GM12875 (cell line): ENCODE data around the gene TPSG1.
"Not testable (repeated sequence)": the region's sequence is repeated elsewhere in the genome, so short reads cannot be mapped to it uniquely, and the experiment has no call there.

ENCODE experiments used
- H3K4me3 ChIP-seq: one replicate; pipeline ENCODE4 v1.5.1; 2011; ENCODE audit warnings: low read depth, low read length, control low read depth
- TF ChIP-seq, protein P1 (sequence below): IDR thresholded peaks from 2 replicates; pipeline ENCODE4 v1.5.1; 2011; ENCODE audit warnings: low read depth, mild to moderate bottlenecking, control low read depth, inconsistent platforms, low read length, moderate library complexity, borderline replicate concordance; ENCODE audit not compliant: insufficient read depth

Gene TPSG1

DNA sequence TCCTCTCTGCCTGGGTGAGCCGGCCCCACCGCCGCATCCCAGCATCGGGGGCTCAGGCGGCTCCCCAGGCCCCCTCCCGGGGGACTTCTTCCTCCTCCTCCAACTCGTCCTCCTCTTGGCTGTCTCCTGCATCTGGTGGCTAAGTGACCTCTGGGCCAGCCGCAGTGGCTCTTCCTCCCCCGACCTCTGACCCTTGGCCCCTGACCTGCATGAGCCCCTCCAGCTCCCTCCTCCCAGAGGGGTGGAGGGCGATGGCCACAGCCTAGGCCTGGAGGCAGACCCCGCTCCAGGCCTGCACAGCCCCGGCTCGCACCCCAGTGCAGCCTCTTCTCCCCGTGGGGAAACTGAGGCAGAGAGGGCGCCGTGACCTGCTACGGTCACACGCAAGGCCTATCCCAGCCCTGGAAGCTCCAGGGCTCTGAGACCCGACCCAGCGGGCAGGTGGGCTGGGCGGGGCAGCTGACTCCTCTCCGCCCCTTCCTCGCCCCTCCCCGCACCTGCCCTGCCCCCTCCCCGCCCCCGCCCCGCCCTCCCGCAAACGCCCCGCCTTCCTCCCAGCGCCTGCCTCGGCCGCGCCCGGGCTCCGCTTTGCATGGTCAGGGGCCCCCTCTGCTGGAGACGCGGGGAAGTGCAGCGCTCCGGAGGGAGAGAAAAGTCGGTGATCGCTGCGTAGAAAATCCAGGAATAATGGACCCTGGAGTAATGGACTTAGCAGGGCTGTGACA is 24.1 kb upstream of the TPSG1 start:
- H3K4me3 ChIP-seq, result not testable (repeated sequence)

GRCh38 chr16:1247903-1248537 is 23.0 kb upstream of the TPSG1 start:
- not testable (repeated sequence) for H3K4me3 ChIP-seq

- TF ChIP-seq, protein P1, sequence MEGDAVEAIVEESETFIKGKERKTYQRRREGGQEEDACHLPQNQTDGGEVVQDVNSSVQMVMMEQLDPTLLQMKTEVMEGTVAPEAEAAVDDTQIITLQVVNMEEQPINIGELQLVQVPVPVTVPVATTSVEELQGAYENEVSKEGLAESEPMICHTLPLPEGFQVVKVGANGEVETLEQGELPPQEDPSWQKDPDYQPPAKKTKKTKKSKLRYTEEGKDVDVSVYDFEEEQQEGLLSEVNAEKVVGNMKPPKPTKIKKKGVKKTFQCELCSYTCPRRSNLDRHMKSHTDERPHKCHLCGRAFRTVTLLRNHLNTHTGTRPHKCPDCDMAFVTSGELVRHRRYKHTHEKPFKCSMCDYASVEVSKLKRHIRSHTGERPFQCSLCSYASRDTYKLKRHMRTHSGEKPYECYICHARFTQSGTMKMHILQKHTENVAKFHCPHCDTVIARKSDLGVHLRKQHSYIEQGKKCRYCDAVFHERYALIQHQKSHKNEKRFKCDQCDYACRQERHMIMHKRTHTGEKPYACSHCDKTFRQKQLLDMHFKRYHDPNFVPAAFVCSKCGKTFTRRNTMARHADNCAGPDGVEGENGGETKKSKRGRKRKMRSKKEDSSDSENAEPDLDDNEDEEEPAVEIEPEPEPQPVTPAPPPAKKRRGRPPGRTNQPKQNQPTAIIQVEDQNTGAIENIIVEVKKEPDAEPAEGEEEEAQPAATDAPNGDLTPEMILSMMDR, result no peak
- H3K4me3 ChIP-seq, result no peak overlapping the region
These were observed 20.5 kb upstream of the TPSG1 start for GRCh38 chr16:1245452-1246020.

DNA sequence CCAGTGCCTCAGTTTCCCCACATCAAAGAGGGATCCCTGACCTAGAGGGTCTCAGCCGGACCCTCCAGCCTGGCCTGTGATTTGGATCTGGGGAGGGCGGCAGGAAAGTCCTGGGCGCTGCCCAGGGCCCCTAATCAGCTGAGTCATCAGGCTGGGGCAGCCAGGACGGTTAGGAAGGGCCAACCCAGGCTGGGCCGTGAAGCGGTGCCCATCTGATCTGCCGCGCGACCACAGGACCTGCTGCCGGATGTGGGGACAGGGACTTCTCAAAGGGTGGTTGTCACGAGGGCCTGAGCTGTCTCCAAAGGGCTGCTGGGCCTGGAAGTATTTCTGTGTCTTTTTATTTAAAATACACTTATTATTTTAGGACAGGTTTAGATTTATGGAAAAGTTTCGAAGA is 19.8 kb upstream of the TPSG1 start:
- H3K4me3 ChIP-seq, result no peak overlapping the region
- TF ChIP-seq, protein P1, result no peak

DNA sequence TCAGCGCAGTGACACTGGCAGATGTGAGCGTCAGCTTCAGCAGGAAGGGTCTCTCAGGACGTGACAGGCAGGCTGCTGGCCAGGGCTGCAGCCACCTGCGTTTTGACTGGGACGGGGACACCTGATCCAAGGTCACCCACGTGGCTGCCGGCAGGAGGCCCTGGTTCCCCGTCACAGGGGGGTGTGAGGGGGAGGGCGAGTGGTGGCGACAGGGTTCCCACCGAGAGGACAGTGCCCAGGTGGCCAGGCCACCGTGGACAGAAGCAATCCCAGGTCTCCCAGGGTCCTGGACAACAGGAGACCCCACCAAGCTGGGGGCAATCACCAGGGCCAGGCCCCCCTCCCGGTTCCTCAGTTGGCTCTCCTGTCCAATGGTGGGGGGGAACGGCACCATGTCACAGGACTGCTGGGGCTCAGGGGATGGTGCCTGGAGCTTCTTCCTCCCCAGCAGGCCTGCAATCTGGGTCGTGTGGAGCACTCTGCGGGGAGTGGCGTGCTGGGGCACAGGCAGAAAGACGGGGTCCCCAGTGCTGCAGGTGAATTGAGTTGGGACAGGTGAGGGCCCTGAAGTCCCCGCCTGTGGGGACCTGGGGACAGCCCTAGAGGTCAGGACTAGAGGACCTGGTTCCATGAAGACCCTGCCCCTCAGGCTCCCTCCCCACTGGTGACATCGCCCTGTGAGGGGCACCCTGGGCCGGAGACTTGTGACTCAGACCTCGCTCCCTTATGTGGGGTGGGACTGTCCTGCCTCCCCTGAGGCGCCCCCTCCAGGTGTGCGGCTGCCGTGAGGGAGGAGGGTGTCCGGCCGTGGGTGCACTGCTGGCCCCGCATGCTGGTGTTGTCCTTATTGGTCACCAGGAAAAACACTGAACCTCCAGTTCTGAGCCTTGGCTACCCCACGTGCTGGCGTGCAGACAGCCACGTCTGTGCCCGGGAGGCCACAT is 19.1 kb upstream of the TPSG1 start:
- H3K4me3 ChIP-seq, result not testable (repeated sequence)

DNA sequence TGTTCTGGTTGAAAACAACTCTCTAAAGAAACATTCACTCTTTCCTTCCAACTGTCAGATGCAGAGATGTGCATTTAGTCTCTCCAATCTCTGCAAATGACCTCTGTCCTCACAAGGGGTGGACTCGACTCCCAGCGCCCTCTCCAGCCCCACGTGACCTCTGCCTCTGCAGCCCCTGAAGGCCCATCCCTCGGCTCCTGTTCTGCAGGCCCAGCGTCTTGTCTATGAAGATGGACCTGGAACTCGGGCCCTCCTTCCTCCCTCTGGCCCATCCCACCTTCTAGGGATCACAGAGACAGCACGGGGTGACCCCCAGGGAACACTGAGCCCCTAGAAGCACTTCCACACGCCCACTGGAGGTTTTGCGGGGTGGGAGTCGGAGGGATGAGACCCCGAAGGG is 18.3 kb upstream of the TPSG1 start:
- not testable (repeated sequence) for H3K4me3 ChIP-seq

DNA sequence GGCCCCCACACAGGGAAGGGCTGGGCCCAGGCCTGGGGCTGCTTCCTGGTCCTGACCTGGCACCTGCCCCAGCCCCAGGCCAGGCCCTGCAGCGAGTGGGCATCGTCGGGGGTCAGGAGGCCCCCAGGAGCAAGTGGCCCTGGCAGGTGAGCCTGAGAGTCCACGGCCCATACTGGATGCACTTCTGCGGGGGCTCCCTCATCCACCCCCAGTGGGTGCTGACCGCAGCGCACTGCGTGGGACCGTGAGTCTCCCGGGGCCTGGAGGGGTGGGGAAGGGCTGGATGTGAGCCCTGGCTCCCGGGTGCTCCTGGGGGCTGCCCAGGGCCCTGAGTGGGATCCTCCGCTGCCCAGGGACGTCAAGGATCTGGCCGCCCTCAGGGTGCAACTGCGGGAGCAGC is 16.0 kb upstream of the TPSG1 start:
- not testable (repeated sequence) for H3K4me3 ChIP-seq

GRCh38 chr16:1240436-1240835 is 15.4 kb upstream of the TPSG1 start, which contains the start of gene TPSAB1:
Gene TPSAB1, plus strand, starts transcription at chr16:1240705. Its CDS starts 234 bp downstream, at chr16:1240939.
- not testable (repeated sequence) for H3K4me3 ChIP-seq

- H3K4me3 ChIP-seq, result not testable (repeated sequence)
These were observed 14.5 kb upstream of the TPSG1 start for GRCh38 chr16:1239575-1239974.

DNA sequence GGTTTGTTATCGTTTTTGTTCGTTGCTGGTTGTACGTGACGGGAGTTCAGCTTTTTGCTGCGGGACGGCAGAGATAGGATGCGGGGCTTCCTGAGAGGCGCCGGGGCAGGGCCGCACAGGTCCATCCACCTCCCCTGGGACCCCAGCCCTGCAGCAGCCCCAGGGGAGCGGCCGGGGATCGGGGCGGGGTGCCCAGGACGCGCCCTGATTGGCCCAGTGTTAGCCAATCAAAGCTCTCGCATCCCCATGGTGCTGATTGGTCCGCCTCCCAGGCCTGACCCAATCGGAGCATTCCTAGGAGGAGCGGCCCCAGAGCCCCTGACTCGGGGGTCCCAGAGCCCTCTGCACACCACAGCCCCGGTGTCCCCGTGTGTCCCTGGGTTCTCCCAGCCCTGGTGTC is 13.8 kb upstream of the TPSG1 start:
- H3K4me3 ChIP-seq, result not testable (repeated sequence)

- TF ChIP-seq, protein P1, result no peak
- no peak overlapping the region for H3K4me3 ChIP-seq
These were observed 12.9 kb upstream of the TPSG1 start for GRCh38 chr16:1237990-1238389.

- not testable (repeated sequence) for H3K4me3 ChIP-seq
These were observed 11.6 kb upstream of the TPSG1 start for GRCh38 chr16:1236659-1237058.

- not testable (repeated sequence) for H3K4me3 ChIP-seq
These were observed 7.1 kb upstream of the TPSG1 start for GRCh38 chr16:1232049-1232748.

DNA sequence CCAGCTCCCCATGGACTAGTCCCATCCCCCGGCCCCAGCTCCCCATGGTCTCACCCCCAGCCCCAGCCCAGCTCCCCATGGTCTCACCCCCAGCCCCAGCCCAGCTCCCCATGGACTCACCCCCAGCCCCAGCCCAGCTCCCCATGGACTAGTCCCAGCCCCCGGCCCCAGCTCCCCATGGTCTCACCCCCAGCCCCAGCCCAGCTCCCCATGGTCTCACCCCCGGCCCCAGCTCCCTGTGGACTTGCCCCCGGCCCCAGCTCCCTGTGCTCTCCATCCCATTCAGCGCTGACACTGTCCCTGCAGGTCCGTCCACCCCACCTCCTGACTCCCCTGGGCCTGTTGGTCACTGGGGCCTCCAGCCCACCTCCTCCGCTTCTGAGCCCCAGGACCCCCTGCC is 6.2 kb upstream of the TPSG1 start:
- H3K4me3 ChIP-seq, result not testable (repeated sequence)
